Epithelial cell of esophagus (primary cell): Measurements from ENCODE around the gene FAM167B.
A peak's percentile ranks its signal among the peaks of the same experiment; 100 is the strongest.
"Not testable (repeated sequence)": the region's sequence is repeated elsewhere in the genome, so short reads cannot be mapped to it uniquely, and the experiment has no call there.

Experiments
- DNase-seq: peaks from one replicate; pipeline ENCODE4 v3.0.0; 2010; ENCODE audit warnings: low read depth
- H3K4me3 ChIP-seq: 2 replicates; pipeline ENCODE4 v1.5.1; 2011; ENCODE audit warnings: mild to moderate bottlenecking, low read length, control low read depth
- CTCF ChIP-seq: IDR thresholded peaks from 2 replicates; pipeline ENCODE4 v1.5.1; 2011; ENCODE audit warnings: low read depth, mild to moderate bottlenecking, low read length, control low read depth, inconsistent platforms; ENCODE audit not compliant: insufficient read depth; ENCODE audit errors: missing control alignments

The FAM167B gene

GRCh38 chr1:32274646-32275340, 27.8 kb downstream of the FAM167B start:
- no peak for TF ChIP-seq CTCF
- H3K4me3 ChIP-seq, result no peak overlapping the region
- DNase-seq, result no peak

- no peak for TF ChIP-seq CTCF
- H3K4me3 ChIP-seq, result no peak overlapping the region
- peak; percentile 63 for DNase-seq
Observed at GRCh38 chr1:32275424-32275823, 28.4 kb downstream of the FAM167B start.

- no peak overlapping the region for H3K4me3 ChIP-seq
- TF ChIP-seq CTCF, result no peak
- no peak for DNase-seq
Observed at GRCh38 chr1:32276032-32276782, 29.2 kb downstream of the FAM167B start.

GRCh38 chr1:32284777-32285176, 37.8 kb downstream of the FAM167B start:
- DNase-seq, H3K4me3 ChIP-seq: not testable (repeated sequence)

- no peak for TF ChIP-seq CTCF
- H3K4me3 ChIP-seq, result no peak overlapping the region
- no peak for DNase-seq
Observed at GRCh38 chr1:32285658-32286057, 38.6 kb downstream of the FAM167B start.

- no peak overlapping the region for H3K4me3 ChIP-seq
- no peak for DNase-seq
- no peak for TF ChIP-seq CTCF
Observed at GRCh38 chr1:32286763-32287162, 39.7 kb downstream of the FAM167B start.

GRCh38 chr1:32289256-32289655, 42.2 kb downstream of the FAM167B start:
- H3K4me3 ChIP-seq, result no peak overlapping the region
- DNase-seq, result peak; percentile 87
- no peak for TF ChIP-seq CTCF
